ENCODE results near the gene ADCY9. TPM values are rescaled to one million over a fixed set of nuclear protein-coding genes. Genes with fewer than 3 reads are reported as not detected.

ADCY9 gene
- total RNA-seq, 2 donors from 2014 or later: 1.2 to 3.3 TPM

GRCh38 chr16:4124535-4125294, 8.5 kb upstream of the ADCY9 start:
- TF ChIP-seq, protein P1, sequence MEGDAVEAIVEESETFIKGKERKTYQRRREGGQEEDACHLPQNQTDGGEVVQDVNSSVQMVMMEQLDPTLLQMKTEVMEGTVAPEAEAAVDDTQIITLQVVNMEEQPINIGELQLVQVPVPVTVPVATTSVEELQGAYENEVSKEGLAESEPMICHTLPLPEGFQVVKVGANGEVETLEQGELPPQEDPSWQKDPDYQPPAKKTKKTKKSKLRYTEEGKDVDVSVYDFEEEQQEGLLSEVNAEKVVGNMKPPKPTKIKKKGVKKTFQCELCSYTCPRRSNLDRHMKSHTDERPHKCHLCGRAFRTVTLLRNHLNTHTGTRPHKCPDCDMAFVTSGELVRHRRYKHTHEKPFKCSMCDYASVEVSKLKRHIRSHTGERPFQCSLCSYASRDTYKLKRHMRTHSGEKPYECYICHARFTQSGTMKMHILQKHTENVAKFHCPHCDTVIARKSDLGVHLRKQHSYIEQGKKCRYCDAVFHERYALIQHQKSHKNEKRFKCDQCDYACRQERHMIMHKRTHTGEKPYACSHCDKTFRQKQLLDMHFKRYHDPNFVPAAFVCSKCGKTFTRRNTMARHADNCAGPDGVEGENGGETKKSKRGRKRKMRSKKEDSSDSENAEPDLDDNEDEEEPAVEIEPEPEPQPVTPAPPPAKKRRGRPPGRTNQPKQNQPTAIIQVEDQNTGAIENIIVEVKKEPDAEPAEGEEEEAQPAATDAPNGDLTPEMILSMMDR (conservative IDR thresholded peaks at IDR 0.05): no peak
- Mint-ChIP-seq H3K27ac (no peak overlapping the region), H3K4me3 (no peak overlapping the region), H3K4me1 (no peaks in the 10 kb centered on the region), H3K9me3 (no peaks in the 10 kb centered on the region), H3K27me3 (ENCODE audit: insufficient read depth) (peaks cover 69% of the 10 kb centered on the region), H3K36me3 (ENCODE audit: low read depth) (no peaks in the 10 kb centered on the region)
- Histone ChIP-seq H3K27ac (ENCODE audit: low read depth, low read length) (no peak overlapping the region), H3K4me1 (ENCODE audit: control insufficient read depth, insufficient read depth, low read length) (no peaks in the 10 kb centered on the region), H3K4me3 (ENCODE audit: low read length) (no peak overlapping the region), H3K9ac (ENCODE audit: extremely low read depth, low read length, poor library complexity, severe bottlenecking) (no peak overlapping the region), H3K36me3 (ENCODE audit: control insufficient read depth, insufficient read depth, low read length) (no peaks in the 10 kb centered on the region), H3K9me3 (ENCODE audit: control insufficient read depth, low read length) (no peaks in the 10 kb centered on the region), H3K27me3 (ENCODE audit: control insufficient read depth, insufficient read depth, low read length, poor library complexity, severe bottlenecking) (no peaks in the 10 kb centered on the region)
- WGBS, 2 experiments (ENCODE audit: insufficient coverage in 1 of 2, insufficient read length in 1 of 2): 93 to 94% methylated on average over 9 to 12 of the region's 12 CpGs
- DNase-seq: no peak

GRCh38 chr16:4123616-4124300, 7.5 kb upstream of the ADCY9 start:
- Mint-ChIP-seq H3K4me1 (no peaks in the 10 kb centered on the region), H3K36me3 (ENCODE audit: low read depth) (no peaks in the 10 kb centered on the region), H3K27ac (no peak overlapping the region), H3K4me3 (no peak overlapping the region), H3K27me3 (ENCODE audit: insufficient read depth) (peaks cover 69% of the 10 kb centered on the region), H3K9me3 (no peaks in the 10 kb centered on the region)
- no peak for DNase-seq
- Histone ChIP-seq H3K27me3 (ENCODE audit: control insufficient read depth, insufficient read depth, low read length, poor library complexity, severe bottlenecking) (no peaks in the 10 kb centered on the region), H3K27ac (ENCODE audit: low read depth, low read length) (no peak overlapping the region), H3K9ac (ENCODE audit: extremely low read depth, low read length, poor library complexity, severe bottlenecking) (no peak overlapping the region), H3K4me3 (ENCODE audit: low read length) (no peak overlapping the region), H3K4me1 (ENCODE audit: control insufficient read depth, insufficient read depth, low read length) (no peaks in the 10 kb centered on the region), H3K9me3 (ENCODE audit: control insufficient read depth, low read length) (no peaks in the 10 kb centered on the region), H3K36me3 (ENCODE audit: control insufficient read depth, insufficient read depth, low read length) (no peaks in the 10 kb centered on the region)
- WGBS, 2 experiments (ENCODE audit: insufficient coverage in 1 of 2, insufficient read length in 1 of 2): 86% methylated on average over 14 to 16 of the region's 16 CpGs
- TF ChIP-seq, protein P1 (conservative IDR thresholded peaks at IDR 0.05): no peak

DNA sequence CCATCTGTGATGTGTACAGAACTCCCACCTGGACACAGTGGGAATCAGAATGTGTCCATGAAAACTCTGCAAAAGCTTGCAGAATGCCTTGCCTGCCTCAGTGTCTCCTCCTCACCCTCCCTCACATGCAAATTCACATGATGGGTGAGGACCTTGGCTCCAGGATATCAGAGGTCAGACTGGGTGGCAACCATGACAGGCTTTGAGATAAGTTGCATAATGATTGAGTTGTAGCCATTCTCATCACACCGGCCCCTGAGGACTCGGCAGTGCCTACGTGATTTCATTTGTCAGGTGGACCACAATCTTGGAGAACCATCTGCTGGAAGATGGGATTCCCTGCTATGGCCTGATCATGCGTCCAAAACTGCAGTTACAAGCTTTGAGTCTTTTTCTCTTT, 3.9 kb upstream of the ADCY9 start:
- H3K4me1 Mint-ChIP-seq: peaks cover 2% of the 10 kb centered on the region

More for the DNA sequence above, 3.9 kb upstream of the ADCY9 start:
- Mint-ChIP-seq H3K27ac (no peak overlapping the region), H3K27me3 (ENCODE audit: insufficient read depth) (peaks cover 65% of the 10 kb centered on the region), H3K4me3 (no peak overlapping the region), H3K36me3 (ENCODE audit: low read depth) (no peaks in the 10 kb centered on the region), H3K9me3 (no peaks in the 10 kb centered on the region)
- Histone ChIP-seq H3K9ac (ENCODE audit: extremely low read depth, low read length, poor library complexity, severe bottlenecking) (no peak overlapping the region), H3K27ac (ENCODE audit: low read depth, low read length) (no peak overlapping the region), H3K4me3 (ENCODE audit: low read length) (no peak overlapping the region), H3K4me1 (ENCODE audit: control insufficient read depth, insufficient read depth, low read length) (no peaks in the 10 kb centered on the region), H3K27me3 (ENCODE audit: control insufficient read depth, insufficient read depth, low read length, poor library complexity, severe bottlenecking) (peaks cover 20% of the 10 kb centered on the region), H3K36me3 (ENCODE audit: control insufficient read depth, insufficient read depth, low read length) (no peaks in the 10 kb centered on the region), H3K9me3 (ENCODE audit: control insufficient read depth, low read length) (no peaks in the 10 kb centered on the region)
- 92 to 95% methylated on average over 4 of the region's 4 CpGs for WGBS, 2 experiments (ENCODE audit: insufficient coverage in 1 of 2, insufficient read length in 1 of 2)
- no peak for DNase-seq
- TF ChIP-seq, protein P1 (conservative IDR thresholded peaks at IDR 0.05): no peak

Data from endodermal cell (in vitro differentiated cells).